Activated naive CD4-positive, alpha-beta T cell (primary cell): ENCODE data around the gene TAS2R60.
"Not testable (repeated sequence)": the region's sequence is repeated elsewhere in the genome, so short reads cannot be mapped to it uniquely, and the experiment has no call there.

Experiments used
- DNase-seq, 4 experiments: peaks; one replicate each; lab custom pipeline; 2025; lab: John Stamatoyannopoulos, UW

The TAS2R60 gene, protein sequence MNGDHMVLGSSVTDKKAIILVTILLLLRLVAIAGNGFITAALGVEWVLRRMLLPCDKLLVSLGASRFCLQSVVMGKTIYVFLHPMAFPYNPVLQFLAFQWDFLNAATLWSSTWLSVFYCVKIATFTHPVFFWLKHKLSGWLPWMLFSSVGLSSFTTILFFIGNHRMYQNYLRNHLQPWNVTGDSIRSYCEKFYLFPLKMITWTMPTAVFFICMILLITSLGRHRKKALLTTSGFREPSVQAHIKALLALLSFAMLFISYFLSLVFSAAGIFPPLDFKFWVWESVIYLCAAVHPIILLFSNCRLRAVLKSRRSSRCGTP

DNA sequence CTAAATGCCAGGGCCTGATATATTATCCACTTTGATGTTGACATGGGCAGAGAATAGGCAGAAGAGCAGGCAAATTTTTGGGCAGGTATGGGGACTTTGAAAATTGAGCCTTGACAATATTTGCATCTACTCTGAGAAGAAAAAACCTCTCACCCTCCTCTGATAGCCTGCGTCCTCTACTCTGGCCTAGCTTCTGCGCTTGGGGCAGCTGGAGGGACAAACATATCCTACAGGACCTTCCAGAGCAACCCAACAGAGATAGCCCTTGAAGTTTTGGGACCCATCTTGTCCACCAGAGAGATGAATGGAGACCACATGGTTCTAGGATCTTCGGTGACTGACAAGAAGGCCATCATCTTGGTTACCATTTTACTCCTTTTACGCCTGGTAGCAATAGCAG is at the start of gene TAS2R60:
Gene TAS2R60, plus strand, starts transcription at position 301 of the 400 bp plus-strand sequence. Its CDS starts 0 bp downstream, at position 301.
- no peak for DNase-seq

DNA sequence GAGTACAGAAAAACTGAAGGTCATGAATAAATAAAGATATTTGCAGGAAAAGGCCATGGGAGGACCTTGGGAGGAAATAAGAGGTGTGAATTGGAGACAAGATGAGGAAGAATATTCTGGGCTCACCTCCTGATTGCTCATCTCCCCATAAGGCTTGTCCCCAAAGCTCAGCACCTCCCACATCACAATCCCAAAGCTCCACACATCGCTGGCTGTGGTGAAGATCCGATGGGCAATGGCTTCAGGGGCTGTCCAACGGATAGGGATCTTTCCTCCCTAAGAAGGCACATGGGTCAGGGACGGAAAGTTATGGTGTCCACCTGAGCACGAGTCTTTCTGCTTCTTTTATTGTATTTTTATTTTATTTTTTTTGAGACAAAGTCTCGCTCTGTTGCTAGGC is 49.2 kb upstream of the TAS2R60 start:
- DNase-seq: no peak

GRCh38 chr7:143394777-143395176 is 48.5 kb upstream of the TAS2R60 start:
- no peak for DNase-seq

DNA sequence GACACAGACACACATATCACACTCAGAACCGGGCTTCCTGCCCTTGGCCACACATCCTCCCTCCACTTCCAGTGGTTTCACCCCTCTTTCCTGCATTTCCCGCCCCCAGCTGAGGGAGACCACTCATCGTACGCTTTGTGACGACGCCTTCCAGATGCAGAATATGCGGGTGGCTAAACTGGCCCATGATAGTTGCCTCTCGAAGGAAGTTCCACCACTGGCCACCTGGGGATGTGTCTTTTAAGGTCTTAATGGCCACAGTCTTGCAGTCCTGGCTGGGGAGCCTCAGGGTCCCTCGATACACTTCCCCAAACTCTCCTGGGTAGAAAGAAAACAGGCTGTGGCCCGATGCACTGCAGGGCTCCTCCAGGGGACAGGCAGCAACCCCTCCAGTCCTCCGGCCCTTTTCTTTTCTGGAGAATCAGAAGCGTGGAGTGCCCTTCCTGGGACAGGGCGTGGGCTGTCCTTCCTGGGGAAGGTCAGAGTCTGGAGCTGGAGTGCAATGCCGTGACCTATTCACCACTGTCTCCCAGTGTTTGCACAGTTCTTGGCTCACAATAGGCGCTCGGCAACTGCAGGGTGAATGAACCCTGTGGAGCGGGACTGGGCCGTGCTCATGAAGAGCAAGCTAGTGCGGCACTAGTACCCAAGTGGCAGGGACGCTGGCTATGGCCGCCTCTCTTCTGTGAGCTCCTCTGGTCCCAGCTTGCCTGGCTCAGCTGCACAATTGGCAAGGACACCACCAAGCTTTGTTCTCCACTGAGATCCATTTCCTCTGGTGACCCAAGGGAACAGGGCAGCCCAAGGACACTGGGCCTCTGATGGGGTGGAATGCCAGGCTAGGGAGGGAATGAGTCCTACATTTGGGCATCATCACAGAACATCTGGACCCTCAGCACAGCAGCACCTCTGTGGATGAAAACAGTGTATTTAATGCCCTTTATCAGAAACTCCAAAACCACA is 47.8 kb upstream of the TAS2R60 start:
- no peak for DNase-seq

GRCh38 chr7:143396182-143396581 is 47.1 kb upstream of the TAS2R60 start:
- no peak for DNase-seq

GRCh38 chr7:143396625-143397556 is 46.4 kb upstream of the TAS2R60 start:
- DNase-seq: no peak

DNA sequence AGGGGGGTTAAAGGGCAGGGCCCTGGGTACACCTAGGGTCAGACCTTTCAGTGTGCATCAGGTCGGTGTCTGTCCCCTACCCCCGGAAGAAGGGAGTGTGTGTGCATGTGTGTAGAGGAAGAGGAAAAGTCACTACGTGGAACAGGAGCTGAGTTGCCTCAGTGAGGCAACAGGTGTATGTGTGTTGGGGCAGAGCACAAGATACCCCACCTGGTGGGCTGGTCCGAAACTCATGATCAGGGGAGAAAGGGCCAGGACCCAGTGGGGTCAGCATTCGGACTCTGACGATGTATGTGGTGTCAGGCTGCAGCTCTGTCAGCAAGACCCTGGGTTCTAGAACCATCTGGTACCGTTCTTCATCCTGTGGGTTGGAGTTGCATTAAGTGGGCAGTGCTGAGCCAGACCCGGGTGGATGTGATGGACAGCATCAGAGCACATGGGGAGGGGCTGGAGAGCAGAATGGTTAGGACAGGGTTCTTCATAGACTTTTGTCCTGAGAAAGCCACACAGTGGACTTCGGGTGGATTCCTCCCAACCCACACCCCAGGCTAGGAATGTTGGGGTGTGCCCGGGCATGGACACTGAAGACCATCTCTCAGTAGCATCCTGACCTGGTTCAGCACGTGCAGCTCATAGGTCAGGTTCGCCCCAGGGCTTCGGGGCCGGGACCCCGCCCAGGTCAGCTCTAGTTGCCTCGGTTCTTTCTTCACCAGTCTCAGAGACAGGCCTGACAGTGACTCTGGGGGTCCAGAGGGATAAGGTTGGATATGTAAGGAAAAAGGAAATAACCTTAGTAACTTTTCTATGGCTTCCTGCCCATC is 45.3 kb upstream of the TAS2R60 start:
- no peak for DNase-seq

DNA sequence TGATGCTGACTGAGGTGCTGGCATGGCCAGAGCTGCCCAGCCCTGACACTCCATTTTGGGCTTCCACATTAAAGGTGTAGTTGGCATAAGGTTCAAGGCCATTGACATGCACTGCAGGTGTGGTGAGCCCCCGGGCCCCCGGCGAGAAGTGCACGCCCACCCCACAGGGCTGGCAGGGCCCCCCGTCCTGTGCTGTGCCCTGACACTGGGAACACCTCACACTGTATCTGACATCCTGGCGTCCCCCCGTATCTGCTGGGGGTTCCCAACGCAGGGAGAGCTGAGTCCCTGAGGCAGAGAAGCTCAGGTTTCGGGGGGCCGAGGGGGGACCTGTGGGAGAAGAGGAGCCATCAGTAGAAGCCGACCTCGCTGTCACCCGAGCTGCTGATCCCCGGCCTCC is 44.6 kb upstream of the TAS2R60 start:
- DNase-seq: no peak

DNA sequence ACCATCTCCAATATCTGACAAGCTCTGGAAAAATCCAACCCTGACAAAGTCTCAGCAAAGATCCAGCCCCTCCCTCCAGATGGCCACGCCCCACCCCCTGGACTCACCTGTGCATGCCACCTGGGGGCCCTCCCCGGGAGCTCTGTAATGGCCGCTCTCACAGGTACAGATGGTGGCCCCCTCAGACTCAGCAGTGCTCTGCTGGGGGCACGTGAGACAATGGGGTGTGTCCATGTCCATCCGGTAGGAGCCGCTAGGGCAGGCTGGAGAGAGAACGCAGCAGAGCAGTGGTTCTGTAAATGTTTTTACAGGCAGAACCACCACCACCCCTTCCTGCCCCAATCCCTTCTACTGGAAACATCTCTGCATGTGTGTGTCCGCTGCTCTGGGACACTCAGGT is 44.1 kb upstream of the TAS2R60 start:
- no peak for DNase-seq

GRCh38 chr7:143399642-143400041 is 43.6 kb upstream of the TAS2R60 start:
- DNase-seq: no peak

DNA sequence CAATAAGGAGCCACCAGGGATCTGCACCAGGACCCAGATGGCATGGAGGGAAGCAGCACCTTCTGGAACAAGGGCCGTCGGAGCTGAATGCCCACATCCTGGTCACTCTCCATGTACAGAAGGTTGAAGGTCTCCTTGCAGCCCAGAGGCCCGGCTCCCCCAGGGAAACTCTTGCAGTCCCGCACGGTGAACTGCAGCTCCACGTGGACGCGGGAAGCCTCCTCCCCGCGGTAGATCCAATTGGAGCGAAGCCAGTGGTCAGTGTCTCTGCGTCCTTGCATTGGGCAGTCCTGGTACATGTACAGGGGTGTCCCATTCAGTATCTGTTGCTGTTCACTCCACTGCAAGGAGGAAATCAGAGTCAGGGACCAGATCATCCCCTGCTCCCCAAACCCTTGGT is 42.0 kb upstream of the TAS2R60 start:
- no peak for DNase-seq

DNA sequence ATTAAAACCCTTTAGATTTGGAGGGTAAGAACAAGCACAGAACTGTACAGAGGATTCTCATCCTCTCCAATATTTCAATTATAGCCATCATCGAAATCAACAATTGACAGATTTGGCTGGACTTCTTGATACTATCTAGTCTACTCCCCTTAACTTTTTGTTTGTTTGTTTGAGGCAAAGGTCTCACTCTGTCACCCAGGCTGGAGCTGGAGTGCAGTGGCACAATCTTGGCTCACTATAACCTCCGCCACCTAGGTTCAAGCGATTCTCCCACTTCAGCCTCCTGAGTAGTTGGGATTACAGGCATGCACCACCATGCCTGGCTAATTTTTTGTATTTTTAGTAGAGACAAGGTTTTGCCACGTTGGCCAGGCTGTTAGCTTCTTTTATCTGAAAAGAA is 41.0 kb upstream of the TAS2R60 start:
- DNase-seq: not testable (repeated sequence)

DNA sequence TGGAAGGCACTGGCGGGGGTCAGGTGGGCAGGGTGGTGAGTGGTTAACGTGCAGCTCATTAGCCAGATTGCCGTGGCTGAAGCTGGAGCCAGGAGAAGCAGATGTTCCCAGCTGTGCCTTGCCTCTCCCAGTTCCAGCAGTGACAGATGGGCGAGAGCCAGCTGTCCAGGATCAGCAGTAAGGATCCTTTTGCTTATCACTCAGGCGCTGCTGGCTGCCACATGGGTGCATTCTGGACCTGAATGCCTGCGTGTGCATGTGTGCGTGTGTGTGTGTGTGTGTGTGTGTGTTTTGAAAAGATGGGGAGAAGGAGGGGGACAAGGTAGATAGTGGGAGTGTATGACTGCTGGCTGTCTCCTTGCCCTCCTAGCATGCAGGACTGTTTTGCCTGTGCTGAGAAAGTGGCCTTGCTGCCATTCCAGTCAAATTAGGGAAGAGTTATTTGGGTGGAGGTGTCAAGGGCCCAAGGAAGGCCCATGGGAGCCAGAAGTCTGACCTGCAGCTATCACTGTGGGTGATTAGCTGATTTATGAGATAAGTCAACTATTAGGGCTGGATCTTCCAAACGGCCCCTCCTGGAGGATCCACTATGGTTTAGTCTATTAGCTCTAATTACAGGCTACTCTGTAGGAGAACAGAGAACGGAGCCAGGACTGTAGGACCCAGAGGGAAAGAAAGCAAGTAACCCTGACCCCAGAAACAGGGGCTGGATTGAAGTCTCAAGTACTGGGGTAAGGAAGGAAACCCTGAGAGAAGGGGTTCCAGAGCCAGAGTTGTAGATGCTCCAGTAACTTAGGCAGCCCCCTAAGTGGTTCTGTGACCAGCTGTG is 37.9 kb upstream of the TAS2R60 start:
- no peak for DNase-seq

DNA sequence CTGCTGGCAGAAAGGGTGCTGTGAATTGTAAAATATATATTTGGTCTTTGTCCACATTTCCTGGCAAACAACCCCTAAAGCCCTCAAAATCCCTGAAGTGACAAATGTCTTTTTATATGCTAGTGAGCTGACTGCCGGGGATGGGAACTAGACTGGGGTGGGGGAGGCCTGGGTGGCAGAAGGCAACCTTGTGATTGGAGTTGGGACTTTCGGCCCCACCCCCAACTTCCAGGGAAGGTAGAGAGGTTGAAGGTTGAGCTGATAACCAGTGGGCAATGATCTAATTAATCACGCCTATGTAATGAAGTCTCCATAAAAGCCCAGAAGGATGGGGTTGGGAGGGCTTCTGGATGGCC is 37.3 kb upstream of the TAS2R60 start:
- DNase-seq: no peak

DNA sequence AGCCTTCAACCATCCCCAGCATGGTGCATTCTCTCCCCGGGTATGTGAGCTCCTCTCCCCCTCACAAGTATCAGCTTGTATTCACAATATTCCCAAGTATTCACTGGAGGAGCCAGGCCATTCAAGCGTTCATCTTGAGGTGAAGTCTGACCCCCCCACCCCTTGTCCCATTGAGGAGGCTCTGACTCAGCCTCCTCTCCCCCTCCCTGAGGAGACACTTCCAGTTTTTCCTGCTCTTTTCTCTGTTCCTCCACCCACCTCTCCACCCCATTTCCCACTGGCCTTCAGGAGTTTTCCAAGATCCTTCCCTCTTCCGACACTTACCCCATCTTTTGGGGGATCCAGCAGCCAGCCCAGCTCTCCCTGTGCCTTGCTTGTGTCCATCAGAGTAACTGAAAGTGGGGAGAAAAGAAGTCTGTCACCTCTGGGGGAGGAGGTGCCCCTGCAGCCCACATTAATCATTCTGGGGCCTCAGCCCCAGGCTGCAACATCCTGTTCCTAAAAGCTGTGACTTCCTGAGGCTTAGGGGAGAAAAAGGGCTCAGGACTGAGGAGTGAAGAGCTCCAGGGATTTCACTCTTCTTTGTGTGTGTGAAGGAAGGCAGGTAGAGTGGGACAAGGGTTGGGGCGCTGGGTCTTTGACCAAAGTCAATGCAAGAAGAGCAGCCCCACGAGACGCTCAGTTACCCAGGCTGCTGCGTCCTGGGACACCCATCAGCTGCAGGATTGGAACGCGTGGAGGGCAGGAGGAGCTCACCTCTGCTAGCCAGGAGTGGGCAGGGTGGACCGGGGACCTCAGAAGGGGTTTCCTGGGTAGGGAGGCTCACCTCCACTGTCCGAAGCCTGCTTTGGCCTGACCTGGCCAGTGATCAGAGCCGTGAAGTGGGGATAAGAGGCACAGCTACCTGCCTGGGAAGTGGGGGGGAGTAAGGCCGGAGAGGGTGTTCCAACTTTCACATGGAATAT is 35.7 kb upstream of the TAS2R60 start:
- peak in 2 of 4 experiments; percentile 20 to 24 for DNase-seq

- DNase-seq: no peak
Measured at GRCh38 chr7:143408252-143408685, 35.0 kb upstream of the TAS2R60 start.

GRCh38 chr7:143408686-143409561 is 34.3 kb upstream of the TAS2R60 start, which contains the start of gene EPHA1:
EPHA1 (minus strand) TSS chr7:143408856; CDS start chr7:143408805, 51 bp downstream.
- DNase-seq: peak in 2 of 4 experiments; percentile 44 to 64

GRCh38 chr7:143410521-143411004 is 32.7 kb upstream of the TAS2R60 start:
- no peak for DNase-seq
